GM19467 (cell line): ENCODE measurements around the gene TNRC6C.
"Not testable (repeated sequence)": the region's sequence is repeated elsewhere in the genome, so short reads cannot be mapped to it uniquely, and the experiment has no call there.

Experiments used
- ATAC-seq: cut with Tn5 transposase; IDR thresholded peaks from one replicate; pipeline ENCODE4 v1.9.1; 2021; ENCODE audit warnings: mild to moderate bottlenecking, moderate library complexity; ENCODE audit not compliant: unreplicated experiment

Gene TNRC6C

DNA sequence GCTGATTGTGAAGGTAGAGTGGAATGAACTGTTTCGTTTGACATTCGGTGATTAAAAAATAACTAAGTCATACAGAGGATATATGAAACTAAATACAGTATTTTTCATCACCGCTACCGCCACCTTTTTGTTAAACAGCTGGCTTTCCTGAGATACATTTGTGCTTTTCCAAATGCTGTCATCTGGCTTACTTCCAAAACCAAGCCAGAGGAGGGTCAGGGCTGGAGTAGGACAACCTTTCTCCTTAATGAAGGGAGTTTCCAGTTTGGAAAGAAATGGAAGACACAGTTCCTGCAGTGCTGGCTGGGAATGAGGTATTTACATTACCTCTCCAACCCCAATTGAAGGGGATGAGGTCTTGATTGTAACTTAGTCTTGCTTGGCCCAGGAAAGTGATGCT, 3.2 kb downstream of the TNRC6C start:
- no peak for ATAC-seq

DNA sequence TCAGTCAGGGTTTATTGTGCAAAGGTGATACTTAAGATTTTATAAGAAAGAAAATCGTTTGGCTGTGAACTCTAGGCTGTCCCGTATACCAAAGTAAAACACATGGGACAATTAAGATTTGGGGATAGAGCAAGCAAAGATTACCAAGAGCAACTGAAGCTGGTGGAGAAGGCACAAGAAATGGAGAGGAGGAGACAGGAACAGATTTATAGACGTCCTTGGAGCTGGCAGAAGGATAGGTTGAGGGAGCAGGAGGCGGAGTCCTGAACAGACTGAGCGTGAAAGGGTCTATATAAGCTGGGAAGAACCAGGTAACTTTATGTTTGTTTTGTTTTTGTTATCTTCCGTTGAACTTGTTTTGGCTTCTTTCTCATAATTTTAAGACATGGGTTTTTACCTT, 3.8 kb downstream of the TNRC6C start:
- no peak for ATAC-seq

DNA sequence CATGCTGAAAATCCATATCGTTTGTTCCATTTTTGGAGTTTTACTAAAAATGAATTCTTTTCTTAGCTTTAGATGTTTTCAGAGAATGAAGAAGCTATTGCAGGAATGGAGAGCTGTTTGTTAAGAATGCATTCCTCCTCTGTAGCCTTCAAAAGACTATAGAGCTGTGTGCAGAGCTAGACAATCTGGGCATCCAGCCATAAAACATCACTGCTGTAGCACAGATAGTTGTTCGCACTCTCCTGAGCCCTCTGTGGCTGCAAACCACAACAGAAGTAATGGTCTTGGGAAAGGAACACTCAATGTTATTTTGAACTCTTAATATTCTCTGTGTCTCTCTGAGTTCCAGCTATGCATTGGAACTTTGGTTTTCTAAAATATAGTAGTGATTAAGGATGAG, 4.9 kb downstream of the TNRC6C start:
- no peak for ATAC-seq

DNA sequence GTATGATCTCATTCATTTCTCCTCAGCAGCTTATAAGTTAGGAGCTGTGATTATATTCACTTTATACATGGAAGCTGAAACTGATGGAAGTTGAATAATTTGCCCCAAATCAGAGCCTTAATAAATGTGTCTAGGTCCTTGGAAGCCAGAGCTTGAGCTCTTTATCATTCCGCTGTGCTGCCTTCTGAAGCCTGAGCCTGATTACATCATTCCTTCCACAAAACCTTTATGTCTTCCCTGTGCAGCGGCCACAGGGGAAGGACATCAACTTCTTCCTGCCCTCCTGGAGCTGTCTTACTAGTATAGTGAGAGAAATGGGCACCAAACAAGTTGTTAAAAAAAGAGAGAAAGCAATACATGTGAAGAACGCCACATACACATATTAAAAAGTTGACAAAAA, 6.8 kb downstream of the TNRC6C start:
- ATAC-seq = no peak

DNA sequence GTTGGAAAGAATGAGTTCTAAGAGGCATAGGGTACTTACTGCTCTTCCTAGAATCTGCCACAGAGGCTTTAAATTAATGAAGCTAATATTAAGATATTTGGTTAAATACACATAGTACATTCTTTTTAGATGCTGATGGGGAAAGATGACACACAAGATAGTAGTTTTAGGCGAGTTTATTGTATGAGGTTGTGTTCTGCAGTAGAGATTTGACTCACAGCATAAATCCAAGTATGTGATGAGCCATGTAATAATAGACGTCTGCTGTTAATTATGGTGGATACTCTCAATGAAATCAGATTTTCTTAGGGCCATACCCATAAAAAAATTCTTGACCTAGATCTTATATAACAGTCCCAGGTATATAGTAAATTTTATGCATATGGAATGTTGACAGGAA, 8.0 kb downstream of the TNRC6C start:
- no peak for ATAC-seq

DNA sequence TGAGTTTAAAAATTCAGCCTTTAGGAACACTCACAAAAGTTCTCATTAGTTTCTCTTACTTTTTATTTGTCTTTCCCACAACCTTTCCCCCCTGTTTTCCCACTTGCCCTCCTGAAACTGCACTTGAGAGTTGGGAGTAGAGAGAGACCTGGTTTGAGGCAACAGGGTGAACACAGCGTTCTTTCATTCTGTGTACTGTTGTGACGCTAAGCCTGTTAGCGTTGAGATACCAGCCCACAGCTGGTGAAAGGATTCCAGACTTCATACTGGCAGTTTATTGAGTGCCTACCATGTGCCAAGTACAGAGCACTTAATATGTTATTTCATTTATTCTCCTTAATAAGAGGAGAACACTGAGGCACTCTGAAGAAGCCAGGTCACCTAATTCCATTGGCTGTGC, 10.3 kb downstream of the TNRC6C start:
- ATAC-seq = no peak

DNA sequence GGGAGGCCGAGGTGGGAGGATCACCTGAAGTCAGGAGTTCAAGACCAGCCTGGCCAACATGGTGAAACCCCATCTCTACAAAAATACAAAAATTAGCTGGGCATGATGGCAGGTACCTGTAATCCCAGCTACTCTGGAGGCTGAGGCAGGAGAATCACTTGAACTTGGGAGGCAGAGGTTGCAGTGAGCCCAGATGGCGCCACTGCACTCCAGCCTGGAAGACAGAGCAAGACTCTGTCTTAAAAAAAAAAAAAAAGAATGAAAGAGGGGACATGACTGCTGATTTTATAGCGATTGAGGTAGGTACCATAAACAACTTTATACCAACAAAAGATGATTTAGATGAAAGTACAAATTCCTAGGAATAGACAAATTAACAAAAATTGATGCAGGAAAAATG, 13.8 kb downstream of the TNRC6C start:
- ATAC-seq = not testable (repeated sequence)

DNA sequence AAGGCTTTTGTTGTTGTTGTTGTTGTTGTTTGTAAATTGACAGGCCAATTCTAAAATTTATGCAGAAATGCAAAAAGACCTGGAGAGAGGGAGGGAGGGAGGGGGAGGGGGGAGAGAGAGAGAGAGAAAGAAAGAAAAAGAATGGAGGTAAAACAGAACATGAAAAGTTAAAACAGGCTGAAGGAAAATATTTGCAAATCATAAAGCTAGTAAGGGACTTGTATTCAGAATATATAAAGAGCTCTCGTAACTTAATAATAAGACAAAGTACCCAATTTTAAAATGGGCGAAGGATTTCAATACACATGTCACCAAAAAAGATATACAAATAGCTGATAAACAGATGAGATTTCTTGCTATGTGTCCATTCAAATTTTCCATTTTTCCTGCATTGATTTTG, 15.4 kb downstream of the TNRC6C start:
- no peak for ATAC-seq

DNA sequence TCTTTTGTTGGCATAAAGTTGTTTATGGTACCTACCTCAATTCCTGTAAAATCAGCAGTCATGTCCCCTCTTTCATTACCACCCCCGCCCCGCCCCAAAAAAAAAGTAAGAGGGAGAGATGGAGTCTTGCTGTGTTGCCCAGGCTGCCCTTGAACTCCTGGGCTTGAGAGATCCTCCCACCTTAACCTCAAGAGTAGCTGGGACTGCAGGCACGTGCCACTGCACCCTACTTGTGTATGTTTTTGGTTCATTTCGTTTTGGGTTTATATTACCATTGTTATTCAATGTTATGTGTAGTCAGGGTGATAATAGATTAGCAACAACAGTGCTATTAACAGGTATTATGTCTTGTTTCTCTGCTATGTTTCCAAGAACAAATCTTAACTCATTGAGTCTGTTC, 15.9 kb downstream of the TNRC6C start:
- no peak for ATAC-seq

DNA sequence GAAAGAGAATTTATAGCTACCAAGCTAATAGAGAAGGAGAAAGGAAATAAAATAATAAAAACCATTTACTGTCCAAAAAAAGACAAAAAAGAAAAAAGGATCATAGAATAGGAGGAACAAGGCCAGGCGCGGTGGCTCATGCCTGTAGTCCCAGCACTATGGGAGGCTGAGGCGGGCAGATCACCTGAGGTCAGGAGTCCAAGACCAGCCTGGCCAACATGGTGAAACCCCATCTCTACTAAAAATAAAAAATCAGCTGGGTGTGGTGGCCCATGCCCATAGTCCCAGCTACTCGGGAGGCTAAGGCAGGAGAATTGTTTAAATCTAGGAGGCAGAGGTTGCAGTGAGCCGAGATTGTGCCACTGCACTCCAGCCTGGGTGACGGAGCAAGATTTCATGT, 23.9 kb downstream of the TNRC6C start:
- ATAC-seq = not testable (repeated sequence)

DNA sequence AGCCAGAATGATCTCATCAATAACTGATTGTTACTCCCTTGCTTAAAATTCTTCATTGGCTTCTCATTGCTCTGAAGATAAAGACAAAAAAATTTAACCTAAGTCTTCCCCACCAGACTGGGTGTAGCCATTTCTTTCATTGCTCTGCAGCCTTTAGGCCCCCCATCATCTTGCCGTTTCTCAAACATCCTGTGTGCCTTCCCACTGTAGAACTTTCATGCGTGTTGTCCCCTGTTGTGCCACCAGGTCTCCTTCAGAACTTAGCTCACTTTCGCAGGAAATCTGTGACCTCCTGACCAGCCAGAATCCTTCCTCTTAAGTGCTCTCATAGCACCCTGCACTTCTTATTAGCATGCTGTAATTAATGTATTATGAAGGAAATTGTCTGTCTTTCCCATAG, 31.8 kb downstream of the TNRC6C start:
- ATAC-seq = no peak

DNA sequence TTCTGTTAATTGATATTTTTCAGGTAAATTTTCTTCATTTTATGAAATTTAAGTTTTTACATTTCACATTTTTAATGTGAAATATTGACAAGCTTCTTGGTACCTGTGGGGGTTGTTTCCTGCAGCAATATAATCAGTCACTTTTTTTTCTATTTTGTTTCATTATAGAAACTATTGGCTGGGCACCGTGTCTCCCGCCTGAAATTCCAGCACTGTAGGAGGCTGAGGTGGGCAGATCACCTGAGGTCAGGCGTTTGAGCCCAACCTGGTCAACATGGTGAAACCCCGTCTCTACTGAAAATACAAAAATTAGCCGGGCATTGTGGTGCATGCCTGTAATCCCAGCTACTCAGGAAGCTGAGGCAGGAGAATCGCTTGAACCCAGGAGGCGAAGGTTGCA, 35.2 kb downstream of the TNRC6C start:
- not testable (repeated sequence) for ATAC-seq

DNA sequence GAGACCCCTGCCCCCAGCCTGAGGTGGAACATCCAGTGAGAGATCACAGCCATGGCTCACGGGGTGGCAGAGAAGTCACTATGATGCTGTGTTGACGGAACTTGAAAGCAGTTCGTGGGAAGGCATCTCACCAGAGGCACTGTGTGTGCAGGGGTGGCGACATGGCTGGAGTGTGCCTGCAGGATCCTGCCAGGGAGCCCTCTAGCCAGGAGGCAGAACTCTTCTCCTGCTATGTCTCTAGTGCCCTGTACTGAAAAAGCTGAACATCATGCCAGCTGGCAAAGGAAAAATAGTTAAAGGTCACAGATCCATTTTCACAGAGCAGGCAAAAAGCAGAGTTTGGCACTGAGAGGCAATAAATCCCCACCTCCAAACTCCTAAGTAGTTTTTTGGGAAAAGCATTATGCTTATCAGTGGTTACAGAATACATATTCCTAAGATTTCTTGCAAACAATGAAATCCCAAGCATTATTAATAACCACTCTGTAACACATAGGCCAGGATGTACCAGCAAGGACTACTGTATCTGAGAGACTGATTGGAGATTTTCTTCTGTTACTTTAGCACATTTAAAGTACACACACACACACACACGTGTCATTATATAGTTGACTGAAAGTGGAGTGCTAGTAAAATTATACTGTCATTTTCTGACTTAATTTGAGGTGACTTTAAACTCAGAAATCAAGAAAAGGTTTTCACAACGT, 36.8 kb downstream of the TNRC6C start:
- no peak for ATAC-seq

DNA sequence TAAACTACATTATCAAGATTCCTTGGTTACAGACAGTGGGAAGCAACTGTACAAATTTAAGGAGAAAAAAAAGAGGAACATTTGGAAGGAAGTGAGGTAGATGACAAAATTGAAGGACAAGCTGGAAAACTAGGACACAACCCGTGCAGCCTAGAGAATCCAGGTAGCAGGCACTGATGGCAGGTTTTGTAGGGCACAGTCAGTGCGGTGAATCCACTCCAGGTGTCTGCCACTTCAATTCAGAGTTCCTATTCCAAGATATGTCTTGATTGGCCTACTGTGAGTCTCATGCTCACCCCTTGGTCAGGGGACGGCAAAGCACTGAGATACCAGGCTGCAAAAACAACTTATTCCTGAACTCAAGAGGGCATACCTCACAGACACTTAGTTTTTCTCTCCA, 37.8 kb downstream of the TNRC6C start:
- ATAC-seq = no peak

DNA sequence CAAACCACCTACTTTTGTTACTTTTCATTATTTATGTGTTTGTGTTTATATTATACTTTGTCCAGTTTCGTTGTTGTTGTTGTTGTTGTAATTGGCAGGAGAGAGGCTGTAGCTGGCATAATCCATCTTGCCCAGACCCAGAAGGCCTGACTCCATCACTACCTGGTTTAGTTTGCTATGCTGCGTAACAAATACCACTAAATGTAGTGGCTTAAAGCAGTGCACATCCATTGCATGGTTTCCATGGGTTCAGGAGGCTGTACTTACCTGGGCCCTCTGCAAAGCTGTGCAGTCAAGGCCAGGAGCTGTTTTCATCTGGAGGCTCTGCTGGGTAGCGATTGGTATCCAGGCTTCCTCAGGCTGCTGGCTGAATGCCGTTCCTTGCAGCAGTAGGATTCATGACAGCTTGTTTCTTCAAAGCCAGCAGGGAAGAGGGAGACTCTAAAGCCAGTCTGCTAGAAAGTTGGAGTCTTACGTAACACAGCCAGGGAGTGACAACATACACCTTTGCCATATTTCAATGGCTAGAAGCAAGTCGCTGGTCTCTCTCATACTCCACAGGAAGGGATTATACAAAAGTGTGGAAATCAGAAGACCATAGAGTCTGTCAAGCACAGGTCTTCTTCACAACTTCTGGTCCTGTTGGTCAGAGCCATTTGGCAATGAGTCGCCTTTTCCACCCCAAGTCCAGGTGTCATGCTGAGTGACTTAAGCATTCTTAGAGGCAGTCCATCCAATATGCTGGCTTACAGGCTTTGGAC, 41.1 kb downstream of the TNRC6C start:
- no peak for ATAC-seq

DNA sequence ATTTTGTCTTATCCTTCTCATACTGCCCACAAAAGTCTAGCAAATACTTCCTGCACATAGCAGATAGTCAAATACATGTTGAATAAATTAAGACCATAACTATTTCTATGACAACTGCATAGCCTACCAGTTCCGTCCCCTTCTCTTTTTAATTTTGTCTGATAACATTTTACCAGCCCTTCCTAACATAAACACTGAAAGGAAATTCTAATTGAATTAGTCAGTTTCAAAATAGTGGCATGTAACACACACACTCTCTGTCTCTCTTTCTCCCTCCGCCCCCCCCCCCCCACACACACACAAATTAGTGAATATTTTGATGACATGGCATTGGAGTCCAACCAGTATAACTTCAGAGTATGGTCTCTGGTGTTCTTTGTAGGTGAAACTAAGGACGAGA, 41.8 kb downstream of the TNRC6C start:
- ATAC-seq = no peak

DNA sequence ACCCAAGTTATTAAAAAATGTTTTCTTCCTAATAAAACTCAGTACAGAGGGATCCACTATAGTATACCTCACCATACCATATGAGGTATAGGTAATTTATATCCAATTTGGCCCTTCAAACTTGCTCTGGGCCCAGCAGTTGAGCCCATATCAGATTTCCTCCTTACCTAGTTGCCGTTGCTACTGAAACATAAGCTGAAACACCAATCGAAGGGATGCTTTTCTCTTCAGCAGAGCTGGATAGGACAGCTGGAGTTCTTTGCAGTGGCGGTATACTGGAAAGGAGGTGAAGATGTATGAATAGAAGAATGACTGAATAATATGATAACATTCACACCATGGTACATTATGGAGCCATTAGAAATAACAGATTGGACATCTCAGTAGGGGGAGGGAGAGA, 42.7 kb downstream of the TNRC6C start:
- ATAC-seq = no peak

DNA sequence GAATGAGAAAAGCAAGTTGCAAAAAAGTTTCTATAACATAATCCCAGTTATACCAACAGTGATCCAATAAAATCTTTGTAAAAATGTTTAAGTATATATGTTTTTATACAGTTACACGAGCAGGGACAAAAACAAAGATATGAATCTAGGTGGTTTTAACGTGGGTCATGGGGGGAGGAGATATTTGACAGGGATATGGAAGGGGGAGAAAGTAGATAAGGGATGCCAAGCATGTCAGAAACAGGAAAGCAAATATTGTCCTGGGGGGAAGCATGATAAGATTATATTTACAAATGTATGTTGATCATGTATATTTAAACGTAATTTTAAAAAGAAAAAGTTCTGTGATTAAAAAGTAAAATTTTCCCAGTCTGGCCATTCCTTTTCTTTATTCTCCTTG, 43.1 kb downstream of the TNRC6C start:
- ATAC-seq = no peak

DNA sequence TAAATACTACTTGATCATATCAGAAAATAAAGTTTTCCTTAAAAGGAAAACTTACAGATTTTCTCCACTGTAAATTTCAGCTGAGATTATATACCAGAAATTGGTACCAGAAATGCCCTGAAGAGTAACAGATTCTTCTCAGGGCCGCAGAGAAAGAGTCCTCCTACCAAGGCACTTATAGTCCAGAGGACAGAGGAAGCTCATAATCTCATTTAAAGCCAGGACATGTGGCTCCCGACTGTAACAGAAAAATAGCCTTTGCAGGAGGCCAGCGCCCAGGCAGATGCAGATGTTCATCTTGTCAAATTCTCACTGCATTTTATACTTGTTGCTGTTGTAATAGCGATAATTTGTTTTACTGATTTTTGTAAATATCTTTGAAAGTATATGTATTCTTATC, 43.7 kb downstream of the TNRC6C start:
- no peak for ATAC-seq

DNA sequence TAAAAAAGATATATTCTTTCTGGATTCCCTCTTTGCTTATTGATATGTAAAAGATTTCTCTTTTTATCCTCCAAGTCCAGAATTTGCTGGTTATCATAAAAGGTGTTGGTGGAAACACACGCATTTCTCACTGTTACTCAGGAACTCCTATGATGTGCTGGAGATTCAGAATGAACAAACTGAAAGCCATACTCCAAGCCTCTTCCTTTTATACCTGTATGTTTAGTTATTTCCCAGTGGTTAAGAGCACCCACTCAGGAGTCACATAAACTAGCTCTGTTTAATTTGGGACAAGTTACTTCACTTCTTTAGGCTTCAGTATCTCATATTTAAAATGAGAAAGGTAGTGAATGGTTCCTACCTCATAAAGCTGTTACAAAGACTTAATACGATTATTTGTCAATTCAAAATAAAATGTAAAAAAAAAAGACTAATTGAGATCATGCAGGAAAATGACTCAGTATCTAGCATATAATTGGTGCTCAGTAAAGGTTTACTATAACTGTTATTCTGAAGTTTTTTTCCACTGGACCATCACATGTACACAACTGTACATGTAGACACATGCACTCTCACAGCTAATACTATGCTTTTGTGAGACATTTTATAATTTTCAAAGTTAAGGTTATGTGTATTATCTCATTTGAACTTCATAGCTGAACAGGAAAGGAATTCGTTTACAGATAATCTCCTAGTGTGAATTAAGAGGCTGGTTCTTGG, 47.1 kb downstream of the TNRC6C start:
- ATAC-seq = no peak

DNA sequence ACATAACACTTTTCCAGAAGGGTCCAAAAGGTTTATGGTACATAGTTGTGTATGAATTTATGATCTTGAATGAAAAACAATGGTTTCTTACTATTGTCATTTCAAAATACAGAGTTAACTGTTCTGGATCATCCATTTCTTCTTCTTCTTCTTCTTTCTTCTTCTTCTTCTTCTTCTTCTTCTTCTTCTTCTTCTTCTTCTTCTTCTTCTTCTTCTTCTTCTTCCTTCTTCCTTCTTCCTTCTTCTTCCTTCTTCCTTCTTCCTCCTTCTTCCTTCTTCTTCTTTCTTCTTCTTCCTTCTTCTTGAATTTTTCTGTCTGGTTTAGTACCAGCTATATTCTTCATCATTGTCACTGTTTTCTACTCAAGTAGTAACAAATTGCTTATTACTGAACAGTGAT, 47.8 kb downstream of the TNRC6C start:
- no peak for ATAC-seq

DNA sequence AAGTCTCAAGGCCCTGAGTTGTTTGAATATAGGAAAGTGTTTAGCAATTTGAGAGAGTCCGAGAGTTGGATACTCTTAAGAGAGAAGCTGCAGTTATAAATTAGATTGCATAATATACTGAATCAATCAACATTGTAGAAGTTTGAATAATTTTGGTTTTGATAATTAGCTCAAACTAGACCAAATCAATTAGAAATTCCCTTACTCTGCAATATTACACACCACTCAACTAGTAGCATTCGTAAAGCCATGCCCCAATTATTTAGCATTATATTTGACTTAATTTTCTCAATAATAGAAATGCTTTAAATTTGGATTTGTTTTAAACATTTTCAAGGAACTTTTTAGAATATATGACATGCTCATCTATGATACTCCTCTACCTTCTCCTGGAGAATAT, 49.1 kb downstream of the TNRC6C start:
- ATAC-seq = no peak
